HG03280 (cell line): Measurements from ENCODE around the gene BST2.

Source experiments
- ATAC-seq: cut with Tn5 transposase; IDR thresholded peaks from one replicate; pipeline ENCODE4 v1.9.1; 2021; ENCODE audit warnings: mild to moderate bottlenecking, moderate library complexity; ENCODE audit not compliant: unreplicated experiment

Gene BST2

GRCh38 chr19:17419621-17420474 is 14.4 kb upstream of the BST2 start, which contains the start of gene MVB12A:
Gene MVB12A, plus strand, starts transcription at chr19:17420047. Its CDS starts 89 bp downstream, at chr19:17420136.
- ATAC-seq = peak; percentile 91

GRCh38 chr19:17419154-17419620 is 13.8 kb upstream of the BST2 start:
- ATAC-seq = no peak

- no peak for ATAC-seq
Measured at GRCh38 chr19:17418710-17419109, 13.3 kb upstream of the BST2 start.

GRCh38 chr19:17415121-17415520 is 9.7 kb upstream of the BST2 start:
- ATAC-seq = no peak

GRCh38 chr19:17414097-17414496 is 8.7 kb upstream of the BST2 start:
- ATAC-seq = no peak

- no peak for ATAC-seq
Measured at GRCh38 chr19:17411801-17412200, 6.4 kb upstream of the BST2 start.

GRCh38 chr19:17409990-17410389 is 4.6 kb upstream of the BST2 start:
- no peak for ATAC-seq

GRCh38 chr19:17406887-17407196 is 1.4 kb upstream of the BST2 start:
- ATAC-seq = no peak

- ATAC-seq = peak; percentile 16
Measured at GRCh38 chr19:17406046-17406886, 836 bp upstream of the BST2 start.

- ATAC-seq = no peak
Measured at GRCh38 chr19:17404621-17405249, 695 bp downstream of the BST2 start.

- no peak for ATAC-seq
Measured at GRCh38 chr19:17404015-17404414, 1.4 kb downstream of the BST2 start.

- no peak for ATAC-seq
Measured at GRCh38 chr19:17402982-17403855, 2.2 kb downstream of the BST2 start.

GRCh38 chr19:17401628-17402027 is 3.8 kb downstream of the BST2 start:
- no peak for ATAC-seq

- no peak for ATAC-seq
Measured at GRCh38 chr19:17398902-17399527, 6.4 kb downstream of the BST2 start.

- no peak for ATAC-seq
Measured at GRCh38 chr19:17394891-17395415, 10.5 kb downstream of the BST2 start.

- no peak for ATAC-seq
Measured at GRCh38 chr19:17393914-17394313, 11.5 kb downstream of the BST2 start, which contains the start of gene CCDC194. Gene CCDC194, minus strand, starts transcription at chr19:17394196. Its CDS starts 38 bp downstream, at chr19:17394158.

- ATAC-seq = no peak
Measured at GRCh38 chr19:17393002-17393401, 12.4 kb downstream of the BST2 start.

- ATAC-seq = no peak
Measured at GRCh38 chr19:17391371-17392151, 13.9 kb downstream of the BST2 start.
